GM19099 (cell line): ENCODE results near the gene UBE2G2.

Experiments
- POLR2A ChIP-seq: IDR thresholded peaks from 3 replicates; pipeline ENCODE4 v1.6.1; 2011; ENCODE audit warnings: low read depth; ENCODE audit not compliant: insufficient read length; ENCODE audit errors: extremely low read depth

The UBE2G2 gene, protein sequence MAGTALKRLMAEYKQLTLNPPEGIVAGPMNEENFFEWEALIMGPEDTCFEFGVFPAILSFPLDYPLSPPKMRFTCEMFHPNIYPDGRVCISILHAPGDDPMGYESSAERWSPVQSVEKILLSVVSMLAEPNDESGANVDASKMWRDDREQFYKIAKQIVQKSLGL

GRCh38 chr21:44801468-44802395 lies at the start of gene UBE2G2:
Gene UBE2G2, minus strand, starts transcription at chr21:44801820. Its CDS starts 72 bp downstream, at chr21:44801748.
- peak; percentile 87 for TF ChIP-seq POLR2A

- no peak for TF ChIP-seq POLR2A
Observed at GRCh38 chr21:44850905-44851657, 49.5 kb upstream of the UBE2G2 start.

DNA sequence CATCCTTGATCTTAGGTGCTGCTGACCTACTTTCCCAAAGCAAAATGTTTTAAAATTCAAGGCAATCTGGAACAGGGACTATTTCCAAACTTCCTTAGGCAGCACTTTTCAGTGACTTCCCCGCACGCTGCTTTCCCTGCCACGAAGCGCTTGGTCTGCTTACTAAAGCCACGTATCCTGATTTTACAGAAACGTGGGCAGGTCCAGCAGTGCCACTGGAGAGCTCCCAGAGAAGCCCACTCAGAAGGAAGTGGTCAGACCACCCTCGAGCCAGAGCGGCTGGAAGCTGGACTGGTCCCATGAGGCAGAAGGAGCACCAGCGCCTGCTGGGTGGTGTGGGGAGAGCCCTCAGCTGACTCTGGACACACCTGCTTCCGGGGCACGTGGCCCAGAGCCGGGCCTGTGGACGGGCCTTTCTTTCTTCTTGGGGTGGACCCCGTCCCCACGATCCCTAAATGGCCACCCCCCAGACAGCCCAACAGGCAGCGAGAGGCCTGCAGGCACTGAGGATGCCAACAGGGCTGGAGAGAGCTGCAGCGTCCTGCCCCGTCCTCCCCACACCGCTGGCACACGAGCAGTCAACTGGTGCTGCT lies 48.7 kb upstream of the UBE2G2 start:
- no peak for TF ChIP-seq POLR2A

DNA sequence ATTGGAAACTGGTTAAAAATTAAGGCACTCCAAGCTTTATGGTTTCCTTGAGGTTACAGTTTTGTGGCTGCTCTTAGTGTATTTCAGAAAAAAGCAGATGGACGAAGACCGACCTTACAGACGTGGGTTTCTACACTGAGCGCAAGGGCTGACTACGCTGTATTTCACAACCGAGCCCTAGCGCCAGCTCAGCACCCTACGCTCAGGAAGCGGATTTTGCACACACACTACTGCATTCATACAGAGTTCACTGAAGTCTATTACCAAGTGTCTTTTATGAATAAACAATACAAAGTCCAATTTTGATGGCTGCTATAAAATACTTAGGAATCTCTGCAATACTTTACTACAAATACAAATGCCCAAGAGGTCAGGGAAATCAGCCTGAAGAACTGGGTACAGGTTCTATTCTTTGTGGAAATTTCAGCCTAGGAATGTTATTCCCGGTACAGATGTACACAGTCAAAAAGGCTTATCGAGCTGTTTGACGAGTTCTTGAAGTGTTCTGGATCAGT lies 48.1 kb upstream of the UBE2G2 start:
- TF ChIP-seq POLR2A = no peak

DNA sequence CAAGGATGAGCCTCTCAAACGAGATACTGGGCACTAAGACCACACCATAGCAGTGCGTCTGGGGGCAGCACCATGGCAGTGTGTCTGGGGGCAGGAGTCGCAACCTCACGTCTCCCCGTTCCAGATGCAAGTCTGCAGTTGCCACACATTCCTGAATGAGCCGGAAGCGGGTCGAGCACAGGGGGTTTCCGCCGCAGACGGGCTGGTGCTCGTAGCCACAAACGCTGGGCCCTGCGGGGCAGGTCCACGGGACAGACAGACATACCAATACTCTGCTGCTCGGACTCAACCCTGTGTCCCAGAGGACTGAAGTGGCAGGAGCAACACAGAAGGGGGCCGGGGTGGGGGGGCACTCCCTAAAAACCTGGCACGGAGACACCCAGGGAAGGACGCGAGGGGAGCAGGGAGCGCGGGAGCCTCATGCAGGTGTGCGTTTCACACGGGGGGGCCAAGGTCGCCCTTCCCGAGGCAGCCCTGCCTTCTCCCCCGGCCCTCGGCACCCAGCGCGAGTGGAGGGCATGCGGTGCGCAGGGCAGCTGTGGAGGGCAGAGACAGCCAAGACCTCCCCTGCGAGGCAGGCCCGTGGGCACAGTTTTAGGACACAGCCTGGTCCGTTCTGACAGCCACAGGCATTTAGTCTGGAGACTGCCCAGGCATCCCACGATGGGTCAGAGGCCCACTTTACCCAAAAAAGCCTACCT lies 47.4 kb upstream of the UBE2G2 start:
- no peak for TF ChIP-seq POLR2A

DNA sequence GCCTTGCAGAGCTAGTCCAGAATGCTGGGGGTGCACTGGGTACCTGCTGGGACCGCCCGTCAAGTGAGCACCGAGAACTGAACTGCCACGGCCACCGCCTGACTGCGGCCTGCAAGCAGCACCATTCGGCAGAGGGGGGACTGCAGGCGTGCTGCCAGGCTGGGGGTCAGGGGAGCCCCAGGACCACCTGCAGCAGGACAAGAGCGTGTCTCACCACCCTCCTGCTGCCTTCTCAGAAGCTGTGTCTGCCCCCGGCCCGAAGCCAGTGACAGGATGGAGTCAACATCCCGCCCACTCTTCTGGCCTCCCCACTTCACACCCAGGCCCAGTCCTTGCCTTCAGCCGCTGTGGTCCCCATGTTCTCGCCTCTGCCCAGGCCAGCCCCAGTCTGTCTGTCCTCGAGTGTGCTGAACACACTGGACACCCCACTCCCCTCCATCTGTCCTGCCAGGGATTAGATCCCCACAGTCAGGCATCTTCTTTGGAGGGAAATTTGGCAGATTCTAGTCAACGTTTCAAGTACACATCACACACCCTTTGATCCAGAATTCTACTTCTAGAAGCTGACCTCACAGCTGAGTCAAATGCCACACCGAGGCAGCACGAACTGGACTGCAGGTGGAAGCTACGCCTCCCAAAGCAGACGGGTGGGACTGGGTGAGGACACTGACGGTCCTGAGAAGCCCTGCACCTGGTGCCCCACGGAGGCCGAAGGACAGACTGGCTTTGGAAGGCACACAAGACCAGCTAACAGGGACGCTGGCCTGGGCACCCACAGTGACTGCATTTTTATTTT lies 45.8 kb upstream of the UBE2G2 start:
- no peak for TF ChIP-seq POLR2A

DNA sequence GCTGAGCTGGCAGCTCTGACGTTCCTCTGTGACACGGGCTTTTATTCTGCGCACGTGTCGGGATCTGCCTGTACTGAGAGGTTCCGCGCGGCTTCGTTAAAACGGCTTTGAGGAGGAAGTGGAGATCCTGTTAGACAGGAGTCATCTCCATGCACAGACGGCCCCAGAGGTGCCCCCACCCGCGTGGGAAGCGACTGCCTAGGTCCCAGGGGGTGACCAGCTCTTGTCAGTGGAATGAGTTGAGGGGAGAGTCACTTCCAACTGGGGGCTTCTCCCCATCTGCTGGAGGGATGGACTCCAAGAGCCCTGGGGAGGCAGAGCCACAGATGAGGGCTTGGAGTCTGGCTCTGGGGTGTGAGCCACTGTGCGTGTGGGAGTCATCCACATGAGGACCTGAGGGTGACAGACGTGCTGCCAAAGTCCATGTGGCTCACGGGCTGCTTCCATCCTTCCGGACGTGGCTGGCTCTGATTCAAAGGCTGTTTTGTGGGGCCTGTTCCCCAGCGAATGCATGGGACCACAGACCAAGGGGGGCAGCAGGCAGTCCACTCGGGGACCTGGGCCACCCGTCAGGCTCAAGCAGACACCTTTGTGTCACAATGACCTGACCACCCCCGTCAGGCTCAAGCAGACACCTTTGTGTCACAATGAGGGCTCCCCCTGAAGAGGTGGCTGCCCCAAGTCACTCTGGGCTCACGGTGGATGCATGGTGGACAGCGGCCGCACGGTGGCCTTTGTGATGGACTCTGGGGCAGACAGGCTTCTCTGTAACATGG lies 45.1 kb upstream of the UBE2G2 start:
- TF ChIP-seq POLR2A = no peak

GRCh38 chr21:44846224-44846484 lies 44.5 kb upstream of the UBE2G2 start:
- TF ChIP-seq POLR2A = no peak

- TF ChIP-seq POLR2A = no peak
Observed at GRCh38 chr21:44845418-44846223, 44.0 kb upstream of the UBE2G2 start.

- no peak for TF ChIP-seq POLR2A
Observed at GRCh38 chr21:44844256-44844655, 42.6 kb upstream of the UBE2G2 start.

- TF ChIP-seq POLR2A = no peak
Observed at GRCh38 chr21:44842721-44843445, 41.3 kb upstream of the UBE2G2 start.

GRCh38 chr21:44842087-44842486 lies 40.5 kb upstream of the UBE2G2 start:
- no peak for TF ChIP-seq POLR2A

DNA sequence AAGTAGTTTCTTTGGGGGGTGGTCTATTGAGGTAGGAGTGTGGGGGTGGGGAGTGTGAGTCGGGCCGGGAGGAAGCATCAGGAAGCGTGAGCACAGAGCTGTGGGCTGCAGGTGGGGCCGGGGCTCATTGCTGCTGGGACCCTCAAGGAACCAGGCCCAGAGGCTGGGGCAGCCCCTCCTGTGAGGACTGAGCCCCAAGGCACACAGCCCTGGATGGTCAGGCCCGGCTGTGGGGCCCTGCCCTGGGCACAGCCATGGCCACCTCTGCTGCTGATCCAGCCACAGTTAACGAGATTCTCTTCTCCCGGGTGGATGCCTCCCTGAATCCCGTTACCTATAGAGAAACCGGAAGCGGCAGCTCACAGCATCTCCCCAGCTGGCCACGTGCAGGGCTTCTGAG lies 39.2 kb upstream of the UBE2G2 start:
- no peak for TF ChIP-seq POLR2A
